Stimulated activated naive CD4-positive, alpha-beta T cell (primary cell): ENCODE data around the gene PITHD1.
"Not testable (repeated sequence)": the region's sequence is repeated elsewhere in the genome, so short reads cannot be mapped to it uniquely, and the experiment has no call there.

Experiments used
- DNase-seq, 6 experiments: peaks; one replicate each; lab custom pipeline; 2025; lab: John Stamatoyannopoulos, UW

Gene PITHD1

GRCh38 chr1:23777979-23778814, at the start of gene PITHD1:
Gene PITHD1 (plus strand): TSS chr1:23778418. CDS start chr1:23778516, 98 bp downstream.
- DNase-seq = peak; percentile 74 to 86 (median 76)

GRCh38 chr1:23732363-23733224, 45.6 kb upstream of the PITHD1 start:
- DNase-seq = no peak

GRCh38 chr1:23733281-23733680, 44.9 kb upstream of the PITHD1 start:
- DNase-seq = not testable (repeated sequence)

GRCh38 chr1:23736437-23737134, 41.6 kb upstream of the PITHD1 start:
- DNase-seq = no peak

GRCh38 chr1:23741609-23742008, 36.6 kb upstream of the PITHD1 start:
- DNase-seq = no peak

GRCh38 chr1:23742670-23743286, 35.4 kb upstream of the PITHD1 start:
- peak in 1 of 6 experiments; percentile 45 for DNase-seq

- DNase-seq = peak; percentile 57 to 77 (median 64)
These were observed 34.7 kb upstream of the PITHD1 start, which contains the start of gene ELOA for GRCh38 chr1:23743287-23744152. Gene ELOA (plus strand): TSS chr1:23743471. CDS start chr1:23743504, 33 bp downstream.

- DNase-seq = peak in 2 of 6 experiments; percentile 6 to 14
These were observed 32.7 kb upstream of the PITHD1 start for GRCh38 chr1:23745515-23745914.

GRCh38 chr1:23748016-23748415, 30.2 kb upstream of the PITHD1 start:
- DNase-seq = no peak

- peak in 3 of 6 experiments; percentile 8 to 36 (median 12) for DNase-seq
These were observed 27.0 kb upstream of the PITHD1 start for GRCh38 chr1:23751050-23751814.

GRCh38 chr1:23751815-23752200, 26.4 kb upstream of the PITHD1 start:
- DNase-seq = no peak

GRCh38 chr1:23752909-23753308, 25.3 kb upstream of the PITHD1 start:
- no peak for DNase-seq

GRCh38 chr1:23756676-23757075, 21.5 kb upstream of the PITHD1 start:
- DNase-seq = no peak

- no peak for DNase-seq
These were observed 20.4 kb upstream of the PITHD1 start for GRCh38 chr1:23757812-23758211.

GRCh38 chr1:23759277-23759676, 18.9 kb upstream of the PITHD1 start:
- no peak for DNase-seq

GRCh38 chr1:23763041-23763577, 15.1 kb upstream of the PITHD1 start:
- no peak for DNase-seq

GRCh38 chr1:23768733-23769132, 9.5 kb upstream of the PITHD1 start:
- no peak for DNase-seq

GRCh38 chr1:23772049-23772853, 6.0 kb upstream of the PITHD1 start:
- peak; percentile 55 to 82 (median 76) for DNase-seq

GRCh38 chr1:23772854-23773242, 5.4 kb upstream of the PITHD1 start:
- DNase-seq = no peak
